OCI-LY7 (cell line): ENCODE results near the gene TTC7B. TPM values are rescaled to one million over a fixed set of nuclear protein-coding genes. Genes with fewer than 3 reads are reported as not detected.

Experiments used
- BruUV-seq: library from RNA; stranded (reverse); fragments of 400-500 nt; replicated peaks from 2 replicates; lab custom pipeline; 2021; lab: Mats Ljungman, UMichigan
- CTCF ChIA-PET: fragments of 300-600 bp; sonication (Branson Sonifier 250); formaldehyde crosslinking; loops from one replicate; lab custom pipeline; 2022; ENCODE audit warnings: antibody characterized with exemption; ENCODE audit not compliant: unreplicated experiment; lab: Charles Lee
- POLR2A ChIA-PET: fragments of 300-600 bp; sonication (Branson Sonifier 250); formaldehyde crosslinking; loops from one replicate; lab custom pipeline; 2022; ENCODE audit warnings: antibody characterized with exemption; lab: Charles Lee
- DNase-seq: peaks from one replicate; pipeline ENCODE4 v3.0.0-alpha.2; 2015; ENCODE audit warnings: low spot score
- H2AFZ ChIP-seq: fragments of 200-600 bp; sonication (generic), shearing (Covaris generic); 2 replicates; pipeline ENCODE4 v1.6.1; 2014; ENCODE audit warnings: mild to moderate bottlenecking, antibody characterized with exemption, low read length, moderate library complexity
- H3K27ac ChIP-seq: fragments of 200-600 bp; sonication (generic); 2 replicates; pipeline ENCODE4 v1.5.1; 2014; ENCODE audit warnings: mixed run types, low read depth, mild to moderate bottlenecking, moderate library complexity, low read length, inconsistent platforms; ENCODE audit not compliant: poor library complexity, severe bottlenecking
- H3K36me3 ChIP-seq: fragments of 200-600 bp; sonication (generic); 2 replicates; pipeline ENCODE4 v1.6.1; 2014; ENCODE audit warnings: mild to moderate bottlenecking, antibody characterized with exemption, low read length, moderate library complexity, mixed read lengths; ENCODE audit not compliant: insufficient read depth
- H3K4me1 ChIP-seq: fragments of 200-600 bp; sonication (generic); 2 replicates; pipeline ENCODE4 v1.5.1; 2014; ENCODE audit warnings: mild to moderate bottlenecking, low read length; ENCODE audit not compliant: insufficient read depth, poor library complexity, severe bottlenecking
- H3K4me2 ChIP-seq: fragments of 200-600 bp; sonication (generic); 2 replicates; pipeline ENCODE4 v1.6.1; 2014; ENCODE audit warnings: mild to moderate bottlenecking, low read length
- H3K4me3 ChIP-seq: fragments of 200-600 bp; sonication (generic); 2 replicates; pipeline ENCODE4 v1.5.1; 2014; ENCODE audit warnings: mild to moderate bottlenecking, low read depth, low read length; ENCODE audit not compliant: poor library complexity, severe bottlenecking
- H3K79me2 ChIP-seq: fragments of 200-600 bp; sonication (generic); 2 replicates; pipeline ENCODE4 v1.6.1; 2016; ENCODE audit warnings: low read depth, mild to moderate bottlenecking, low read length, moderate library complexity, mixed read lengths; ENCODE audit not compliant: insufficient read depth
- H3K9me2 ChIP-seq: fragments of 200-600 bp; sonication (generic); 2 replicates; pipeline ENCODE4 v1.6.1; 2016; ENCODE audit warnings: mild to moderate bottlenecking, low read length, mixed read lengths; ENCODE audit not compliant: insufficient read depth
- H3K9me3 ChIP-seq: fragments of 200-600 bp; sonication (generic); 2 replicates; pipeline ENCODE4 v1.6.1; 2014; ENCODE audit warnings: mild to moderate bottlenecking, mixed run types, low read length, mixed read lengths
- H4K20me1 ChIP-seq: fragments of 200-600 bp; sonication (generic); 2 replicates; pipeline ENCODE4 v1.6.1; 2014; ENCODE audit warnings: mild to moderate bottlenecking, antibody characterized with exemption, low read length, moderate library complexity, mixed read lengths; ENCODE audit not compliant: insufficient read depth
- CTCF ChIP-seq: fragments of 200-600 bp; sonication (generic); conservative IDR thresholded peaks from 2 replicates; pipeline ENCODE4 v1.5.1; 2014; ENCODE audit warnings: mild to moderate bottlenecking, antibody characterized with exemption, low read length, moderate library complexity, mixed read lengths
- EZH2phosphoT487 ChIP-seq: fragments of 200-600 bp; sonication (generic); IDR thresholded peaks from 2 replicates; pipeline ENCODE4 v1.6.1; 2018; ENCODE audit warnings: low read depth, borderline replicate concordance, mild to moderate bottlenecking, mixed run types, antibody characterized with exemption, low read length, moderate library complexity, mixed read lengths
- intact Hi-C: fragments of 100-400 bp; cut with micrococcal nuclease; formaldehyde crosslinking; loops from one replicate; pipeline ENCODE4 v1.10.0; 2022; ENCODE audit not compliant: unreplicated experiment
- total RNA-seq, 2 experiments: library from RNA; depleted of rRNA in 1 of 2; stranded (reverse); fragments of >200 nt in 1 of 2; shearing (Covaris generic) in 1 of 2; gene quantifications; 2 replicates each; pipeline ENCODE4 v1.2.3, GENCODE V29; 2014 to 2022

The TTC7B gene
- total RNA-seq, 2 experiments from 2014 or later, result 0.19 to 0.51 TPM

GRCh38 chr14:90510159-90510558, 306.1 kb downstream of the TTC7B start:
- H3K27ac ChIP-seq, result no peak overlapping the region
- no peaks in the 10 kb centered on the region for H3K9me2 ChIP-seq
- H3K4me2 ChIP-seq, result no peak overlapping the region
- H4K20me1 ChIP-seq, result no peaks in the 10 kb centered on the region
- H3K4me3 ChIP-seq, result no peak overlapping the region
- BruUV-seq, result no TSS peak
- no peak overlapping the region for H2AFZ ChIP-seq
- CTCF ChIA-PET, result interaction anchor here (0.6 kb wide), 1 partner anchor 11 kb away, joined by 3 read pairs; no protein-coding TSS in a partner anchor
- no peak for DNase-seq
- no peaks in the 10 kb centered on the region for H3K9me3 ChIP-seq
- H3K36me3 ChIP-seq, result no peaks in the 10 kb centered on the region
- no peaks in the 10 kb centered on the region for H3K4me1 ChIP-seq
- H3K79me2 ChIP-seq, result no peaks in the 10 kb centered on the region
- intact Hi-C loops, result loop anchor here (10.0 kb wide), 1 partner anchor 205 kb away; no protein-coding TSS in a partner anchor
- POLR2A ChIA-PET, result no interaction called here
- no peak for TF ChIP-seq CTCF
- no peak for TF ChIP-seq EZH2phosphoT487

DNA sequence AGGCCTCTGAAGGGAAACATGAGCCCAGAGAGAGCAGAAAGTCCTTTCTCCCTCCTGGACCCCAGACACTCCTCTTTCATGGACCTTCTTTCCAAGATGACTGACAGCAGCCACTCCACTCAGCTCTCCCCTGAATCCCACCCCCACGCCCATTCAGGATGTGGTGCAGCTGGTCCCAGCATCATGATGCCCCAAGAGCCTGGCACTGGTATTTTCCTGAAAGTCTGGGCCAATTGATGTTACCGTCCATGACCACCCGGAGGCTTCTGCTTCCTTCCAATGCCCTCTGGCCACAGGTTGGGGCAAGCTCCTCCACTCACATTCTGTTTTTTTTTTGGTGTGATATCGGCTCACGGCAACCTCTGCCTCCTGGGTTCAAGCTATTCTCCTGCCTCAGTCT, 306.8 kb downstream of the TTC7B start:
- Histone ChIP-seq H3K9me3 (no peaks in the 10 kb centered on the region), H3K9me2 (no peaks in the 10 kb centered on the region), H3K79me2 (no peaks in the 10 kb centered on the region), H3K36me3 (no peaks in the 10 kb centered on the region), H3K4me1 (no peaks in the 10 kb centered on the region), H3K4me2 (no peak overlapping the region), H2AFZ (no peak overlapping the region), H4K20me1 (no peaks in the 10 kb centered on the region), H3K4me3 (no peak overlapping the region), H3K27ac (no peak overlapping the region)
- DNase-seq, result no peak
- intact Hi-C loops, result no loop called here
- POLR2A ChIA-PET, result interaction anchor here (0.6 kb wide), 1 partner anchor 472 kb away, joined by 3 read pairs; no protein-coding TSS in a partner anchor
- BruUV-seq, result no TSS peak
- TF ChIP-seq CTCF (no peak), EZH2phosphoT487 (no peak)
- CTCF ChIA-PET, result no interaction called here

DNA sequence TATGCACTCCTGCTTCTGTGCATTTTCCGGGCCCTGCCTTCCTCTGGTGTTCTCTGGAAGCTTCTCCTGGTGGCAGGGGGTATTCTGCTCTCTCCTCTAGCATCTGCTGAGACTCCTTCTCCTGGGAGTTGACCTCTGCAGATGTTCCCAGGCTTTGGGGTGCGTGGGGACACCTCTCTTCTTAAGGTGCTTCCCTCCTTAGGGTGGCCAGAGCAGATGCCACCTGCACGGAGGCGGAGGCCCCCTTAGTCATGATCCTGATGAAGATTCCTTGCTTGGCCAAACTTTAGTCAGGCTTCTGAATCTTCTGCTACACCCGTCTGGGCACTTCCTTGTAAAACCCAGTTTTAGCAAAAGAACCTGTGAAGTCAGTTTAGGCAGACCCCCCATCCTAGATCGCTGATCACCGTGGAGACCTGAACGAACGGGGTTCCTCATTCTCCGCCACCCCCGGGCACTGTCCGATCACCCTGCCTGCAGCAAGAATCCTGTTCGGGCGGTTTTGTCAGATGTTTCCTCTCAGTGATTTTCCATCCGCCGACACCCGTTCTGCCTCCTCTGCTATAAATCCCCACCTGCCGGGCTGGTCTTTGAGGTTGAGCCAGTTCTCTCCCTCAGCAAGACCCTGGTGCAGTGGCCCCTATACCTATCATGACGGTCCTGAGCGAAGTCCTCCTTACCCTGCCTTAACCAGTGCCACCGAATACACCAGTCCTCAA, 307.5 kb downstream of the TTC7B start:
- Histone ChIP-seq H3K4me1 (no peaks in the 10 kb centered on the region), H3K4me2 (no peak overlapping the region), H3K36me3 (no peaks in the 10 kb centered on the region), H2AFZ (no peak overlapping the region), H3K27ac (no peak overlapping the region), H3K79me2 (no peaks in the 10 kb centered on the region), H3K9me3 (no peaks in the 10 kb centered on the region), H3K9me2 (no peaks in the 10 kb centered on the region), H4K20me1 (no peaks in the 10 kb centered on the region), H3K4me3 (no peak overlapping the region)
- TF ChIP-seq CTCF (no peak), EZH2phosphoT487 (no peak)
- intact Hi-C loops, result no loop called here
- no TSS peak for BruUV-seq
- ChIA-PET POLR2A (no interaction called here), CTCF (no interaction called here)
- DNase-seq, result no peak
